DMS153 treated with DMSO at 0.1 percent for 48 hours (cell line): Measurements from ENCODE around the gene TBC1D22A.

Experiments
- DNase-seq: peaks from one replicate; lab custom pipeline; 2025; ENCODE audit not compliant: unreplicated experiment; lab: John Stamatoyannopoulos, UW

TBC1D22A gene

DNA sequence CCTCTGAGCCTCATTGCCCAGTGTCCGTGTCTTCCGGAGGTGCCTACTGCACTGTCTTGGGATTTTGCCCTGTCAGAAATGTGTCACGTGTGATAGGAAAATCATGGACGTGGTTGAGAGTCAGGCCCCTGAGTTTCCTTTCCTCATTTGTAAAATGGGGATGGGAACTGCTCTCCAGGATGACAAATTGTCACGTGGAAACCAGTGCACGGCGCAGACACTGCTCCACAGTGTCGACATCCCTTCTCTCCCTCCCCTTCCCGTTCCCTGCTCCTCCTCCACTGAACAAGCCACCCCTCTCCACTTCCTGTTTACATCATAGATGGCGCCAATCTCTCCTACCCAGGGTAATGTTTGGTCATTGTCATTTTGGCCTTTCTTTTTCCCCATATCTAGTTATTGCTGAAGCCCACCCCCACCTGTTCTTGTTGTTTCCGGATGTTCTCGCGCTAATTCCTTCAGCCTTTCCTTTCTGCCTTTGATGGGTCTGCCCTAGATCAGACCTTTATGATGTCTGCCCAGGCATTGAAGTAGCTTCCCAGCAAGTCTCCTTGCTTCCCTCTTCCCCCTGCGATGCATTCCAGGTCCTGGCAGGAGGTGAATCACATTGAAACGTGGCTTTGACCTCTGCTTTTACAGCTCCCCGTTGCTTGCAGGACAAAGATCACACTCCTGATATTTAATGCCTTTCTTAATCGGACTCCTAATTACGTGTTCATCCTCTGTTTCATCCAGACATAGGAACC lies 91.8 kb downstream of the TBC1D22A start:
- DNase-seq = no peak

DNA sequence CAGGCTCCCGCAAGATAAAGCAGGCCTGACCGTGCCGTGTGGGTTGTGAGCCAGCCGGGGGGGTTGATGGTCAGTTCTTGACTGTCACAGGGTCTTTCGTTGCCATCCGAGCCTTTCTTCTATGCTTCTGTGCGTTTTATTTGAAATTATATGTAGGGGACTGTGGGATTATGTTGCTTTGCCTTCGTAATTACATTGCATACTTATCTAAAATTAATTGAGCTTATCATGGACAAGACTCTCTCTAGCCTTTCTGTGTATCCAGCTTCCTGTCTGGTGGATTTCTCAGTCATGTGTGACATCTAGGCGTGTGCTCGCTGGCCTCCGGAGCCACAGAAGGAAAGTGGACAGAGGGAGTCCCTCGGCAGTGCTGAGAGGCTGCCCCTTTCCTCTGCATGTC lies 93.2 kb downstream of the TBC1D22A start:
- DNase-seq = no peak

DNA sequence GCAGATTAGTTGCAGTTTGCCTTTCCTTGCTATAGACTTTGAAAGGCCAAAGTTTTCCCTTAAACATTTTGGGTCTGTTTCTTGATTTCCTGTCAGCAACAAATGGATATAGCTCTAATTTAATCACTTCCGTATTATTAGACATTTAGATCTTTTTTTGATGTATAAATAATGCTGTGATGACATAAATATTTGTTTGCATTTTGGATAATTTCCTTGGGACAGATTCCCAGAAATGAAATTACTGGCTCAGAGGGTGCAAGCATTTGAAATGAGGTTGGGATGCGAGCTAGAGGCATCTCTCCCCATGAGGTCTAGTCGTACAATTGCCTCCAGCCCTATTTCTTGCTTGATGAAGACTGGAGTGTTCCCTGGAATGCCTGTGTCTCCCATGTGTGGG lies 94.2 kb downstream of the TBC1D22A start:
- no peak for DNase-seq

DNA sequence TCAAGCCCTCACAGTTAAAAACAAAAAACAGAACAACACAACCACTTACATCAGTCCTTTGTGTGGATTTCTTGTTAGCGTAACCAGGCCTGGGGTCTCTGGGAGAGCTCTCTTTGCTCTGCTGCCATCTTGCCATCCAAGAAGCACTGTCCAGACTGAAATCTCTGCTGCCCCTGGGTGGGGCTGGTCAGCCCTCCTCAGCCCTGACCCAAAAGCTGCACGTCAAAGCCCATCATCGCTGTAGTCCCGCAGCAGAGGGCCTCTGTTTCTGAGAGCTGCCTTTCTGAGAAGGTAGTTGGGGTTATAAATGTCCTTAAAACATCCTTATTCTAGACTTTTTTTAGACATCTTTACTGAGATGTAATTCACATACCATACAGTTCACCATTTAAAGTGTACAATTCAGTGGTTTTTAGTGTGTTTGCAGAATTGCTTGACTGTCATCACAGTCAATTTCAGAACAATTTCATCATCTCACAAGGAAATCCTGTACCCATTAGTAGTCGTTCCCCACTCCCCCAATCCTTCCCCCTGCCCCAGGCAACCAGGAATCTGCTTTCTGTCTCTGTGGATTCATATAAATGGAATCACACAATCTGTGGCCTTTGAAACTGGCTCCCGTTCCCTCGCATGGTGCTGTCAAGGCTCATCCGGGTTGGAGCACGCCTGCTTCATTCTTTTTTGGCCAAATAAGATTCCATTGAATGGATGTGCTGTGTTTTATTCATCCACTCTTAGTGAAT lies 94.9 kb downstream of the TBC1D22A start:
- DNase-seq = no peak

DNA sequence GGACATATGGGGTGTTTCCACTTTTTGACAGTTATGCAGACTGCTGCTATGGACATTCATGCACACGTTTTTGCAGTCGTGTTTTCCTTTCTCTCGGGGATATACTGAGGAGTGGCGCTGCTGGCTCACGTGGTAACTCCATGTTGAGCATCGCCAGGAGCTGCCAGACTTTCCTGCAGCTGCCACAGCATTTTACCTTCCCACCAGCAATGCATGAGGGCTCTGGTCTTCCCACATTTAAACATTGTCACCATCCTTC lies 95.4 kb downstream of the TBC1D22A start:
- DNase-seq = no peak

DNA sequence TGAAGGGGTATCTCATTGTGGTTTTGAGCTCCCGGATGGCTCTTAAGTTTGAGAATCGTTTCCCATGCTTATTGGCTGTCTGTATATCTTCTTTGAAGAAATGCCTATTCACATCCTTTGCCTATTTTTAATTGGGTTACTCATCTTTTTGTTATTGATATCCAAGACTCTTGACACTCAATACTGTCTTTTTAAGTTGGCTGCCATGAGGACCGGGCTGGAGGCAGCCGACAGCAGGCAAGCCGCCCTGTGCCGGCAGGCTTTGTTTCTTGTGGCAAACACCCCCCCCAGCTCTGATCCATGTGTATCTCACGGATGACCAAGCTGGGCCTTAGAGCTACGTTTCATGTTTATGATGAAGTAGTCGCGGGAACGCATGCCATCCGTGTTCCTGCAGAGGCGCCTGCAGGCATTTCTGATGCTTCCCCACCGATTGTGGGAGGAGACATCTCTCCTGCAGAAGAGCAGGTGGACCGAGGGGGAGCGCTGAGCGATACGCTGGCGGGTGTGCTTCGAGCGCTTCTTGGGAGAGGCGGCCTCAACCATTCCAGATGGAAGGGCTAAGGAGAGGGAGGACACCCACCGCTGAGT lies 95.8 kb downstream of the TBC1D22A start:
- DNase-seq = no peak

DNA sequence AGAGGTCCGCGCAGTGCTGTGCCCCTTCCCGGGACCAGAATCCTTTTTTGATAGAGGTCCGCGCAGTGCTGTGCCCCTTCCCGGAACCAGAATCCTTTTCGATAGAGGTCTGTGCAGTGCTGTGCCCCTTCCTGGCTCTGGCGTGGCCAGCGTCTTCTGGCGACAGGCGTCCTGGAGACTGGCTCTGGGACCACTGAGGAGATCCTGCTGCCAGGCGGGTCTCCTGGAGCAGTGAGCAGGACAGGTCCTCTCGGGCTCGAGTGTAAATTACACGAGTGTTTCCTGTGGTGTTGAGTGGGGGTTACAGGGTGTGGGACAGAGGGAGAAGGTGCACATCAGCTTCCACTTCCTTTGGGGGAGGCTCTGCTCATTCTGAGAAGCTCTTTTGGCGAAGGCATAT lies 98.1 kb downstream of the TBC1D22A start:
- DNase-seq = no peak

DNA sequence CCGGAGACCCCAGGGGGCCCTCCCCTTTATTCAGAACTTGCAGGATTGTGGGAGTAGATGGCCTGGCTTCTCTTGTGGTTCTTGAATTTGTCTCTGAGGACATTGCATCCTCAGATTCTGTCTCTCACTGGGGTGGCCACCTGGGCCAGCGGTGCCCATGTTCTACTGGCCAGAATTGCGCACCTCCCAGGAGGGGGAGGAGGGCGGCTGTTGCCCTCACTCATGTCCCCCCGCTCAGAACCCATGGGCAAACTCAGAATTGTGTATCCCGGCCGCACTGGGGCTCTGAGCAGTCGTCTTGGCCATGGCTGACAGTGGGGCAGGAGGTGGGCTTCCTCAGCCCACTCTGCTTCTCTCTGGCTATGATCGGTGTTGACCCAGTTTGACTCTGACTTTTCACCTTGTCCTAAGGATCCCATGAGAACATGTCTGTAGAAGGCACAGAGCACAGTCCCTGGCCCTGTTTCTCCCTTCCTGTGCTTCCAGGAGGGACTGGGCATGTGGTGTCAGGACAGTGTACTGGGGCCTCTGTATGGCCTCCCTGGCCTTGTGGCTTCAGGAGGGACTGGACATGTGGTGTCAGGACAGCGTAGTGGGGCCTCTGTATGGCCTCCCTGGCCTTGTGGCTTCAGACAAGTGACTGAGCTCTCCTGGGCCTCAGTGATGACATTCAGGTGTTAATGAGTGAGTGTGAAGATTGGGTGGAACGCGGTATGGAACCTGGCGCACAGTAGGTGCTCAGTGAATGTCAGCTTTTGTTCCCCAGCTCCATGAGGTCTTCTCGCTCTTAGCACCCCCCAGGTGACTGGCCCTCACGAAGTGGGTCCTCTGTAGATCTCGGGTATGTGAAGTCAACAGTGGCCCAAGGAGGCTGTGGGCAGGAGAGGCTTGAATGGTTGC lies 99.3 kb downstream of the TBC1D22A start:
- no peak for DNase-seq

DNA sequence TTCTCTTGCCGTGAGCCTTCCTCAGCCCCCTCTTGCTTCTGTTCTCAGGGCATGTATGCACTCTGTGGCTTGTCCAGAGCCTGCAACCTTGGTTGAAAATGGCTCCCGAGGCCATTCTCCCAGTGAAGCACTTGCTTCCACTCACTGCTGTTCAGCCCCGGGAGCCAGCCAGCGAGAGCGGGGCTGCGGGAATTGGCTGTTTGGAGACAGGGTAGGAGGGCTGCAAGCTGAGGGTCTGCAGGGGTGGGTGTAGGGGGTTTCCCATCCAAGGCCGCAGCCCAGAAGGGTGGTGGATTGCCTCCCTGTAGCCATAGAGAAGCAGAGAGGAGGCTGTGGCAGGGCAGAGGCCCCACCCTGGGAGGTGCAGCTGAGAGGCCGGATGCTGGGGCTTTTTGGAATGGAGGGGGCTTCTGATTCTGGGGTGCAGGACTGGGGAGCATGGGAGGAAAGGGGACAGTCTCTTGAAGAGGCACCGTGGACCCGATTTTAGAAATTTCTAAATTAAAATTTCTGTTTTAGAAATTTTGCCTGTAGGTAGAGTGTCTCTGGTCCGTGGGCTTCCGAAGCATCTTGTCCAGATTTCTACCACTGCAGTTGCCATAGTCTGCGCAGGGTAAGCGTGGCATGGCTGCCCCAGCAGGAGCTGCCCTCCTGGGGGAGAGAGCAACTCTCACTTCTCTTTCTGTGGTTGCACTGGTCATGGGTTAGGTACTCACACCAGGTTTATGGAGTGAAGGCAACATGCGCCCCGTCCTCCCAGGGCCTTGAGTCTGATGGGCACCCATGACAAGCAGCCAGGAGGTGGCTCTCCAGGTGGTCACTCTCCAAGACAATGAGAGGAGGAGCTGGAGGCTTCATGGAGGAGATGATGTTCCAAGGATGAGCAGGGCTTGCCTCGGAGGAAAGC lies 100.2 kb downstream of the TBC1D22A start:
- no peak for DNase-seq

DNA sequence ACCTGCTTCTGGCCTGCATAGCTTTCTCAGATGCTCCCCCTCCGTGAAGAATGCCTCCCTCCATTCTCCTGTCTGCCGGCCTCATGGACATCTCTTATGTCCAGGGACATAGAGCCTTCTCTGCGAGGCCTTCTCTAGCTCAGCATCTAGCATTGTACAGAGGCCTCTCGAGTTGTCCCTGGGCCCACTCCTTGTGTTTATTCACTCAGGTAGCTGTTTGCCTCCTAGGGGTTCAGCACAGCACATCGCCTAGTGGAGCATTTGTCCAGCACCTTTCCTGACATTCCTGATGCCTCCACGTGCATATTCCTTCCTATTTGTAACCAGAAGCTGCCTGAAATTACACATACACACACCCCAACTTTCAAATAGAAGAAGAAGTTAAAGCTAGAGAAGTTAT lies 101.3 kb downstream of the TBC1D22A start:
- no peak for DNase-seq

DNA sequence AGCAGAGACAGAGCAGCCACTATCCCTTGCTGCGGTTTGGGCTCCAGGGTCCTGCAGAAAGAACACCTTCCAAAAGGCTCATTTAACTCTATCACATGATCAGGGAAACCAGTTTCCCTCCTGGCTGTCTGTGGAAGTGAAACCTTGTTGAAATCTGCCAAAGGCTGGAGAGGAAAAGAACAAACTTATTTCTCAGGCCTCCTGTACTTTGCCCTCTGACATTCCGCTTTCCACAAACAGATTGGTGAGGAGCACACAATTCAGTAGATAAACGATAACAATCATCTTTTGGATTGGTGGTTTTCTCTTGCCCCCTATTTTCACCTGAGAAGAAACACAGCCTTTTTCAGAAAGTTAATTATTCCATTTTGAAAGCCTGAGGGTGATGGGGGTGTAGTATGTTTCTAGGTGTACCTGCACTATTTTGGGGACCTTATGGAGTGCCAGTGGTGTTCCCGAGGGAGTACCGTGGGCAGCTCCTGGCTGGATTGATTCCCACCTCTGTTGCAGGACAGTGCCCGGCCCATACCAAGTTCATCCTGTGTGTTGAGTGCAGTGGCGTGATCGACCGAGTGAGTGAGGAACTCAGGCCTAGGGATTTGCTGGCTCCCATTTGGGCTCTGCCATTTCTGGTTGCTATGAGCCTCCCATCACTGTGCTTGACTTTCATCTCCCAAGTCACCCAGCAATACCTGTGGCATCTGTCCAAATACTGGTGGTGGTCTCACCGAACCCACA lies 102.0 kb downstream of the TBC1D22A start:
- no peak for DNase-seq

DNA sequence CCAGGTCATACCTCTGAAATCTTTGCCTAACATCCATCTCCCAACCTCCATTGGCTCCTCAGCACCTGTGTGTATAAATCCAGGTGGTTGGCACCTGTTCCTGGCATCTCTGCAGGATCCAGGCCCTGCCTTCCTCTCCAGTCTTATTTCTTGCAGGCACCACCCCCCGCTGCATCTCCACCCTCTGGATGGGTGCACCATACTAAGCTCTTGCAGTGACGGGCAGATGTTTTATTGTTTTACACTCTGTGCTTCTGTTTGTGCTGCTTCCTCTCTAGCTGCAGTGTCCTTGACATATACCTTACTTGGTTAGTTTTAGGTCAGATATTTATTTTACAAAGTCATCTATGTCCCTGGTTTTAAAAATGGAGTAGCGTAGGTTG lies 102.6 kb downstream of the TBC1D22A start:
- no peak for DNase-seq

DNA sequence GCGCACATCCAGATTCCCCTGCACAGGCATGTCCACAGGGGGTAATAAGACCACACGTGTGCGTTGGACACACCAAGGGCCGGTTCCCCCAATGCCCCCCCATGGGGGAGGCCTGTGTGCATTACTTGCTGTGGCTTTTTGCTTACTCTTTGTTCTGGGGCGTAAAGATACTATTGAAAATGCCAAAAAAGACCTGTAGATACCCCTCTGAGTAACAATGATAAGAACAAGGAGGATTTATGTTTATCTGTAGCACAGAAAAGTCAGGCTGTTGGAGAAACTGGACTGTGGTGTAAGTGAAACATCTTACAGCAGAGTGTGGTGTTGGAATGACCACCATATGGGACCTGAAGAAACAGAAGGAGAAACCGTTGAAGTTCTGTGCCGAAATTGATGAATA lies 103.2 kb downstream of the TBC1D22A start:
- no peak for DNase-seq

DNA sequence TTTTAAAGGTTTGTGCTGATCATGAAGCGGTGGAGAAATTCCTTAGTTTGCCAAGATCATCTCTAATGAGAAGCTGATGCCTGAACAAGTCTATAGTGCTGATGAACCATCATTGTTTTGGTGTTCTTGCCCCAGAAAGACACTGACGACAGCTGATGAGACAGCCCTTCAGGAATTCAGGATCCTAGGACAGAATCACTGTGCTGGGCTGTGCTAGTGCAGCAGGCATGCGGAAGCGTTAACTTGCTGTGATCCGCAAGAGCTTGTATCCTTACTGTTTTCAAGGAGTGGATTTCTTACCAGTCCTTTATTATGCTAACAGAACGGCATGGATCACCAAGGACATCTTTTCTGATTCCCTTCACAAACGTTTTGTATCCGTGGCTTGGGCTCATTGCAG lies 104.1 kb downstream of the TBC1D22A start:
- DNase-seq = no peak

DNA sequence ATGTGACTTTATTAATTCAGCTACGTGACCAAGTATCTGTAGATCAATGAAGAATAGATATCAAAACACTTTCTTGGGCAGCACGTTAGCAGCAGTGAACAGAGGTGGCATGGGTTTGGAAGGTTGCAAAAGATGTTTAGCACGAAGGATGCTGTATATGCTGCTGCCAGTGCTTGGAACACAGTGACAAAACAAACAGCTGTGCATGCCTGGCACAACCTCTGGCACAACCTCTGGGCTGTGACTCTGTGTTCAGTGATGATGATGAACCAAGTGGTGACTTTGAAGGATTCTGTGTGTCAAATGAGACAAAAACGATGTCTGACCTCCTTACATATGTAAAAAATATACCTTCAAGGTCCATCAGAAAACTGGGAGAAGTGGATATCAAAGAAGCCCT lies 104.7 kb downstream of the TBC1D22A start:
- no peak for DNase-seq

DNA sequence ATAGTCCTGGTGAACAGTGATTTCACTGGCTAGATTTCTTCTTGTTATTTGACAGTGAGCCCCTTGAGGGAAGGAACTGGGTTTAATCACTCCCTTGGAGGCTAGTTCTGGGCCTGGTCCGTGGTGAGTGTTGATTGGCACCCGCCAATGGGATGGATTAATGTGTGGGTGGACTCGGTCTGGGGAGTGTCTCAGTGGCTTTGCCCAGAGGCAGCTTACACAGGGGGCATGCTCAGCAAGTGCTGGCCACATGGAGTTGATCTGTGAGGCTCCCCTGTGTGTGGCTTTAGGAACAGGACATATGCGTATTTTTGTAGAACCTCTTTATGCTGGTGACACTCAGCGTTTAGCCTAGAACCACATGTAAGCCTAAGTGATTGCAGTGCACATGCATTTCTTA lies 106.9 kb downstream of the TBC1D22A start:
- DNase-seq = no peak

DNA sequence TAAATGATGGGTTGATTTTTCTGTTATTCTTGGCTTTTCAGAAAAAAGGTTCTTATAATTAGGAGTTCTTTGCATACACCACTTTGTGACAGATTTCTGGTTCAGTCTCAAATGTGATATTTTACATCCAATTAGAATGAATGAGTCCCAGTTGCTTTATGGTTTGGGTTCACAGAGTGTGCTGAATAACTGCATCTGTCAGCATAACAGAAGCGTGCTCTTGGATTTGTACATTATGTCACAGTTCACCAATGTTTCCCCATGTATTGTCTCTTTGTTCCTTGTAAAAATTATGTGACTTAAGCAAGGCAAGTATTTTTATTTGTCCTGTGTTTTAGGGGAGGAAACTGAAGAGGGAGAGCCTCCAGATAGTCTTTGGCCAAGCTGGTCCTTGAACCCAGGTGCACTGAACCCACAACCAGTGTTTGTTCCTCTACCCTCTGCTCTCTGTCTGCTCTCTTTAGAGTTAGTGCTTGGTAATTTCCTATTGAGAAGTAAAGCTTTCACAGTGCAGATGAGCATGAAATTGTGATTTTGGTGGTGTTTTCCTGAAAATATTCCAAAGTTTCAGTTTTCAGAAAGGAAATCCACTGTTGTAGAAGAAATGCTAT lies 107.5 kb downstream of the TBC1D22A start:
- no peak for DNase-seq

DNA sequence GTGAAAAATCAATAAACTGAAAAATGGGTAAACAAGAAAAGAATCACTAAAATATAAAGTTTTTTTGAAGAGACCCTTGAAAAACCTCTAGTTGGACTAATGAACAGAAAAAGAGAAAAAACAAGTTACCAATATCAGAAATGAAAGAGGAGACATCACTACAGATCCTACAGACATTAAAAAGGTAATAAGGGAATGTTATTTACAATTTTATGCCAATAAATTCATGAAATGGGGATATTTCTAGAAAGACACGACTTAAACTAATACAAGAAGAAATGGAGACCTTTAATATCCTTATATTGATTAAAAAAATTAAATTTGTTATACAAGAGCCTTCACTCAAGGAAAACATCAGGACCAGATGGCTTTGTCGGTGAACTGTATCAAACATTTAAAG lies 109.4 kb downstream of the TBC1D22A start:
- DNase-seq = no peak

DNA sequence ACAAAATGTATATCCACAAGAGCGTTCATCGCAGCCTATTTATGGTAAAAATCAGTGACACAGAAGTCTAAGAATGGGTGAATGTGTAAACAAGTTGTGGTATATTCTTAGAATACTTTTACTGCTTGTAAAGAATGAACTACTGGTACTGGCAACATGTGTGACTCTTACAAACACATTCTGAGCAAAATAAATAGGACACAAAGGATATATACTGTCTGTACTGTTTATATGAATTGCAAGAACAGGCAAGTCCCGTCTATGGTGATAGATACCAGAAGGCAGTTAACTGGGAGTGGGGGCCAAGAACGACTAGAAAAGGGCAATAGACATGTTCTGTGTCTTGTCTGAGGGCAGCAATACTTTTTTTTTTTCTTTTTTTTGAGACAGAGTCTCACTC lies 112.6 kb downstream of the TBC1D22A start:
- DNase-seq = no peak
